Ishikawa (cell line): ENCODE data around the gene C14orf132.

ENCODE experiments used
- CEBPB ChIP-seq: IDR thresholded peaks from 2 replicates; pipeline ENCODE4 v1.6.1; 2012
- CREB1 ChIP-seq: IDR thresholded peaks from 2 replicates; pipeline ENCODE4 v1.6.1; 2012; ENCODE audit warnings: low read depth
- EGR1 ChIP-seq: IDR thresholded peaks from 2 replicates; pipeline ENCODE4 v1.6.1; 2012
- EP300 ChIP-seq: IDR thresholded peaks from 2 replicates; pipeline ENCODE4 v1.6.1; 2012; ENCODE audit warnings: borderline replicate concordance
- FOXM1 ChIP-seq: IDR thresholded peaks from 2 replicates; pipeline ENCODE4 v1.6.1; 2012; ENCODE audit warnings: low read depth, borderline replicate concordance
- MAX ChIP-seq: IDR thresholded peaks from 2 replicates; pipeline ENCODE4 v1.6.1; 2012
- NFIC ChIP-seq: IDR thresholded peaks from 2 replicates; pipeline ENCODE4 v1.6.1; 2012
- RAD21 ChIP-seq: IDR thresholded peaks from 2 replicates; pipeline ENCODE4 v1.6.1; 2012; ENCODE audit warnings: low read depth
- REST ChIP-seq: IDR thresholded peaks from 2 replicates; pipeline ENCODE4 v1.6.1; 2012; ENCODE audit warnings: low read depth, mild to moderate bottlenecking
- TAF1 ChIP-seq: IDR thresholded peaks from 2 replicates; pipeline ENCODE4 v1.6.1; 2012; ENCODE audit warnings: low read depth, mild to moderate bottlenecking
- TCF12 ChIP-seq: IDR thresholded peaks from 2 replicates; pipeline ENCODE4 v1.6.1; 2012; ENCODE audit warnings: low read depth
- TEAD4 ChIP-seq: IDR thresholded peaks from 2 replicates; pipeline ENCODE4 v1.6.1; 2012
- USF1 ChIP-seq: IDR thresholded peaks from 2 replicates; pipeline ENCODE4 v1.6.1; 2012
- YY1 ChIP-seq: IDR thresholded peaks from 2 replicates; pipeline ENCODE4 v1.6.1; 2012; ENCODE audit warnings: low read depth

- TF ChIP-seq CREB1 (no peak), MAX (no peak), RAD21 (peak; percentile 34; the same call in 1 of the 2 replicates), NFIC (no peak), FOXM1 (no peak), EP300 (no peak), YY1 (no peak), CEBPB (no peak), TCF12 (no peak), EGR1 (no peak), TAF1 (no peak), REST (no peak), USF1 (no peak), TEAD4 (no peak)
Measured at GRCh38 chr14:95998656-95999055, 40.5 kb upstream of the C14orf132 start.
